GM12878 (cell line): ENCODE measurements around the gene CROT.

Experiments used
- FOS ChIP-seq: IDR thresholded peaks from 3 replicates; pipeline ENCODE4 v1.6.1; 2011; ENCODE audit warnings: borderline replicate concordance; ENCODE audit not compliant: insufficient read length; ENCODE audit errors: extremely low read depth
- RAD21 ChIP-seq: IDR thresholded peaks from 2 replicates; pipeline ENCODE4 v1.6.1; 2011; ENCODE audit warnings: mild to moderate bottlenecking, low read depth, low read length, moderate library complexity; ENCODE audit not compliant: insufficient read depth

- TF ChIP-seq RAD21 = no peak
- TF ChIP-seq FOS = no peak
Observed at GRCh38 chr7:87345962-87346371, 503 bp downstream of the CROT start.
